ENCODE data around the gene ABHD17C.
"Not testable (repeated sequence)": the region's sequence is repeated elsewhere in the genome, so short reads cannot be mapped to it uniquely, and the experiment has no call there.

ABHD17C gene

DNA sequence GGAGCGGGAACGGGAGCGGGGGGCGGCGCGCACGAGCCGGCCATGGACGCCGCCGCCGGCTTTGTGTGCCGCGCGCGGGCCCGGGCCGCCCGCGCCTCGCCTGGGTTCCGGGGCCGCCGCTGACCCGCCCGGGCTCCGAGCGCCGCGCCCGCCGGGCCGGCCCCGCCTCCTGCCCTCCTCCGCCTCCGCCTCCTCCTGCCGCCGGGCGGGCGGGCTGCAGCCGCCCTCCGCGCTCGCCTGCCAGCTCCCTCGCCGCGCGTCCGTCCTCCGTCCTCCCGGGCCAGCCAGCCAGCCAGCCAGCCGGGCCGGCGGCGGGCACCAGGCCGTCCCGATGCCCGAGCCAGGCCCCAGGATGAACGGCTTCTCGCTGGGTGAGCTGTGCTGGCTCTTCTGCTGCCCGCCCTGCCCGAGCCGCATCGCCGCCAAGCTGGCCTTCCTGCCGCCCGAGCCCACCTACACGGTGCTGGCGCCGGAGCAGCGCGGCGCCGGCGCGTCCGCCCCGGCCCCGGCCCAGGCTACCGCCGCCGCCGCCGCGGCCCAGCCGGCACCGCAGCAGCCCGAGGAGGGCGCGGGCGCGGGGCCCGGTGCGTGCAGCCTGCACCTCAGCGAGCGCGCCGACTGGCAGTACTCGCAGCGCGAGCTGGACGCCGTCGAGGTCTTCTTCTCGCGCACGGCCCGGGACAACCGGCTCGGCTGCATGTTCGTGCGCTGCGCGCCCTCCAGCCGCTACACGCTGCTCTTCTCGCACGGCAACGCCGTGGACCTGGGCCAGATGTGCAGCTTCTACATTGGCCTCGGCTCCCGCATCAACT is at the start of gene ABHD17C:
ABHD17C (plus strand) TSS at position 212 of the 812 bp plus-strand sequence; CDS start at position 332, 120 bp downstream.
- peak; percentile 12 for DNase-seq (ENCODE audit: low read depth)

DNA sequence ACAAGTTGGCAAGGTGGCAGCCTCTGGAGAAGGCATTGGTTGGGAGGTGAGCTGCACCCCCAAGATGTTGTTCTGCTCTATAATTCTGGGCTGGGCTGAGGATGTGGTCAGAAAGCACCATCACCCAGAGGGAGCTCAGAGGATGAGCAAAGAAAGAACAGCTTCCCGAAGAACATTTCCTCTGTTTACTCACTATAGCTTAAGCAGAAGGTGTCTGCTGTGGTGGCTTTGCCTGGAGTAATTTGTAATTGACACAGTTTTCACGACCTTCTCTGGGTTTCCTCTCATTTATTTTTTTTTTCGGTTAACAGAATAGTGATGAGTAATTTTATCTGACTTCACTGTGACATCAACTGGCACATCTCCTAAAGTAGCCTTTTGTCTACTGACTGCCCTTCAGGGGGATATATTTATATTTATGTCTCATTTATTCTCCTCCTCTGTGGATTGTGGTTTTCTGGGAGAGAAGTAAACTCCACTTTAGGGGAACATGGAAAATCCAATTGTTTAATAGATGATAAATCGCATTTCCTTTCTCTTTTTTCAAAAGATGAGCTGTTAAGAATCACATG is 49.5 kb upstream of the ABHD17C start:
- DNase-seq (ENCODE audit: low read depth): no peak

DNA sequence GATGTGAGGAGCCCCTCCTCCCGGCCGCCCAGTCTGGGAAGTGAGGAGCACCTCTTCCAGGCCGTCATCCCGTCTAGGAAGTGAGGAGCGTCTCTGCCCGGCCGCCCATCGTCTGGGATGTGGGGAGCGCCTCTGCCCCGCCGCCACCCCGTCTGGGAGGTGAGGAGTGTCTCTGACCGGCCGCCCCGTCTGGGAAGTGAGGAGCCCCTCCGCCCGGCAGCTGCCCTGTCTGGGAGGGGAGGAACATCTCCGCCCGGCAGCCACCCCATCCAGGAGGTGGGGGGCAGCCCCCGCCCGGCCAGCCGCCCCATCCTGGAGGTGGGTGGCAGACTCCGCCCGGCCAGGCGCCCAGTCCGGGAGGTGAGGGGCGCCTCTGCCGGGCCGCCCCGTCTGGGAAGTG is 47.7 kb upstream of the ABHD17C start:
- DNase-seq (ENCODE audit: low read depth): not testable (repeated sequence)

DNA sequence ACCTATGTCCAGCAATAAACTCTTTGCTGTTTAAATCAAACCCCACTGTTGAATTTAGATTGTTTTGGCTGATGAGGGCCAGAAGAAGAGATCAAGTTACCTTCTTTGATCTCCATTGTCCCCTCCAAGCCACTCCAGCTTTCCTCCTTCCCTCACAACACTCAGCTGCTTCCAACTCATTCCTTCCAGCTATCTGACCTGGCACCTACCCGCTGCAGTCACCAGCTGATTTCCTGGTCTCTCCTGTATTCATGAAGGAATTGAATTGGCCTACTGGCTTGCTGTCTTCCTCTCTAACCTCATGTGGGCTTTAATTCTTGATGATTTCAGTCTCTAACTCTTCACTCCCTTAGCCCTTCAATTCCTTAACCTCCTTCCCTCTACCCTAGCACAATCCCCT is 40.8 kb upstream of the ABHD17C start:
- no peak for DNase-seq (ENCODE audit: low read depth)

DNA sequence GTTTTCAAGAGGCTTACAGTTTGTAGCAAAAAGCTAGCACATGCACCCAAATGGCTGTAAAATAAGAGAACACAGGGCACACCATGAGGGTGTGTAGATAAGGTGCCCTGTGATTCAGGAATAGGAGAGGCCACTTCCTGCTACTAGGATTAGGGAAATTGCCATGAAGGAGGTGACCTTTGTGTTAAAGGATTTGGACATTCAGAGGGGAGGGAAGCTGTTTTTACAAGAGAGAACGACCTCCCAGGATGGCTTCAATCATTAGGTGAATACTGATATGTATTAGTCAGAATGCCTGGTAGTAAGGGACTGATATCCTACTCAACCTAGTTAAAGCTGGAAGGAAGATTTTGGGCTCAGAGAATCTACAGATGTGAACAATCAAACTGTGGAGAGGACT is 35.7 kb upstream of the ABHD17C start:
- no peak for DNase-seq (ENCODE audit: low read depth)

DNA sequence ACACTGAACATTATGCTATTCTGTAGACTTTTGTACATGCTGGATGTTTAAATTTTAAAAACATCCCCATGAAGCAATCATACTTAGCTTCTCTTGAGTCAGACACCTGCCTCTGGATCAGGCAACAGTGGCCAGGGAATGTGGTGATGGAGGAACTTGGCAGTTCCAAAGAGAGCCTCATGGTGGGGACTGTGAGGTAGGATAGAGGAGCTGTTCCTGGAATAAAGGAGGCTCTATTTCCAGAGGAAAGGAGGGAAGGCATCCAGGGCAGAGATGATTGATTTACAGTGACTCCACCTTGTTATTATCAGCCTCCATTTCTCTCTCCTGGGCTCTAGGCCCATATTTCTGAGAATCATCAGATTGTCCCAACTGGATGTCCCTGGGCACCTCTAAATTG is 35.0 kb upstream of the ABHD17C start:
- no peak for DNase-seq (ENCODE audit: low read depth)

DNA sequence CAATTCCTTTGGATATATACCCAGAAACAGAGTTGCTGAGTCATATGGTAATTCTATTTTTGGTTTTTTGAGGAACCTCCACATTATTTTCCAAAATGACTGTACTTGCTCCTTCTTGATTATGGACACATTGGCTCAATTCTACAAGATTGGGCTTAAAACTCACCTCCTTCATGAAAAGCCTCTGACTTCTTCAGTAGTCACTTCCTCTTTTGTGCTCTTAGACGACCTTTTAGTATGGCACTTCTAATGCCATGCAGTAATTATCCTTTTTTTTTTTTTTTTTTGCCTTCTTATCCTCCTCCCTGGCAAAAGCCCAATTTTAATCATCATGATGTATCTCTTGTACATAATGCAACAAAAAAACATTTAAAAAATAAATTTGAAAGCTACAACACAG is 33.0 kb upstream of the ABHD17C start:
- DNase-seq (ENCODE audit: low read depth): no peak

DNA sequence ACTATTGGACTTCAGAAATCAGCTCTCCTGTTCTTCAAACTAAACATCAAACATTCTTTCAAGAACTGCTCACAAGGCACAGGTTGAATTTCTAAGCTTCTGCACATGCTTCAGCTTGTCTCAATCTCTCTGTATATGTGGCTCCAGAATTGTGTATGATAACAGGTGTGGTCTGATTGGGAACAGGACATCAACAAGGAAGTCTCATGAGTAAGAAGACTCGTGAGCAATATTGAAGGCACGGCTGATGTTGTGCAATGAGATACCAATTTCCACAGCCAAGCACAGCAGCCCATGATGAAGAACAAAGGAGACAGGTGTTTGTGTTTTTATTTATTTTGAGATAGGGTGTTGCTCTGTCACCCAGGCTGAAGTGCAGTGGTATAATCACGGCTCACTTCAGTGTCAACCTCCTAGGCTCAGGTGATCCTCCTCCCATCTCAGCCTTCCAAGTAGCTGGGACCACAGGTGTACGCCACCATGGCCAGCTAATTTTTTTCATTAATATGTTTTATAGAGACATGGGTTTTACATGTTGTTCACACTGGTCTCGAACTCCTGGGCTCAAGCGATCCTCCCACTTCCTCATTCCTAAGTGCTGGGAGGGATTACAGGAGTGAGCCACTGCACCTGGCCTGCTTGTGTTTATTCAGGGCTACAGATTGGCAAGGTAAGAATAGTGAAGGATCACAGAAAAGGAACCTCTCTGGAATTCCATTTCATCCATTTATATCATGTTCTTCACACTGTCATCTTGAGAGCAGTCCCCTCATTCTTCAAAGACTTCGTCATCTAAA is 32.2 kb upstream of the ABHD17C start:
- no peak for DNase-seq (ENCODE audit: low read depth)

DNA sequence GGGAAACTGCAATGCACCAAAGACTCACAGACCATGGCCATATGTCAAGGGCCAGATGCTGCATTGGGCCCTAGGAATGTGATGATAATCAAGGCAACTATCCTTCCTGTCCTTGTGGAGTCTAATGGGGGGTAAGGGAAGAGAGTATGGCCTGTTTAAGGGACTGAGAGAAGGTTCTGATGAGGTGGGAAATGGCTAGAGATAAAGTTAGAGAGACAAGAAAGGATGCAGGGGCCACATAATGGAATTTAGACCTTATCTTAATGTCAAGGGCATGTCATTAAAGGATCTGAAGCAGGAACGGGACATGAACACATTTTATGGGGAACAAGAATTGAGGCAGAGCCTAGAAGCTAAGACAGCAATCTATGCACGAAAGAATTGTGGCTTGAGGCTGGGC is 30.0 kb upstream of the ABHD17C start:
- no peak for DNase-seq (ENCODE audit: low read depth)

DNA sequence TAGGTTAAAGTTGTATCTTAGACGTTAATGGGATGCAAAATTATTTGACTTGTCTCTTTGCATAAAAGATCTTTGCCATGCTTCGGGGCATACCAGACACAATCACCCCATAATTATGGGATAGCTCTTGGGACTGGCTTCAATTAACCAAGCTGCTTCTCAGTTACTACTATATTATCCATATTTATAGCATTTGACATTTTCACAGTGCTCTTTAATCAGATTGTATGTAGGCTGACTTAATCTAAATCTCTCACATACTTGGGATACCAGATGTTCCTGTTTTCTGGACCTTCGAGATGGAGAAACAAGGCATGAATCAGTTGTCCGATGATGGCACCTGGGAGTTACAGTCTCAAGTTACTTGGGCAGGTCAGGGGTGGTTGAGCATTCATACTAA is 27.2 kb upstream of the ABHD17C start:
- no peak for DNase-seq (ENCODE audit: low read depth)

DNA sequence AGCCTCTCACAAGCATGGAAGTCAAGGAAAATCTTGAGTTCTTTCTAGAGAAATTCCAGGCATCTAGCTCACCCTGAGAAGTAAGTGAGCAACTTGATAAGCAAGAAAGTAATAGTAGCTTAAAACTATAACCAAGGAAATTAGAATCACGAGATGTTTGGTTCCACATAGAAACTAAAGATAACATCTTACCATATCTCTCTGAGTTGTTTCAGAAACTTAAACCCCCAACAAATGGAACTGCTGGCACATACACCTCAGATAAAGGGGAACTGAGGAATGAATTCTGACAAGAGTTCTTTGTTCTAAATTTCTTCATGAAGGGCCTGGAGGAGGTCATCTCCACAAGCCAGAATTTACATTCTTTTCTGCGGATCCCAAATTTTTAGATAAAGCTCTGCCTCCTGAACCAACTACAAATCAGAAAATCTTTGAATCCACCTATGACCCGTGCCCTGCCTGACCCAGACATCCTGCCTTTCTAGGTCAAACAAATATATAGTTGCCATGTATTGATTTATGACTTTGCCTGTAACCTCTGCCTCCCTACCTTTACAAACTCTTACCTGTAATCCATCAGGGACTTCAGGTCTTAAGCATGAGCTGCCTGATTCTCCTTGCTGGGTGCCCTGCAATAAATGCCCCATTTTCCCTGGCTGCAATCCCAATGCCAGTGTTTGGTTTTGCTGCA is 26.4 kb upstream of the ABHD17C start:
- no peak for DNase-seq (ENCODE audit: low read depth)

DNA sequence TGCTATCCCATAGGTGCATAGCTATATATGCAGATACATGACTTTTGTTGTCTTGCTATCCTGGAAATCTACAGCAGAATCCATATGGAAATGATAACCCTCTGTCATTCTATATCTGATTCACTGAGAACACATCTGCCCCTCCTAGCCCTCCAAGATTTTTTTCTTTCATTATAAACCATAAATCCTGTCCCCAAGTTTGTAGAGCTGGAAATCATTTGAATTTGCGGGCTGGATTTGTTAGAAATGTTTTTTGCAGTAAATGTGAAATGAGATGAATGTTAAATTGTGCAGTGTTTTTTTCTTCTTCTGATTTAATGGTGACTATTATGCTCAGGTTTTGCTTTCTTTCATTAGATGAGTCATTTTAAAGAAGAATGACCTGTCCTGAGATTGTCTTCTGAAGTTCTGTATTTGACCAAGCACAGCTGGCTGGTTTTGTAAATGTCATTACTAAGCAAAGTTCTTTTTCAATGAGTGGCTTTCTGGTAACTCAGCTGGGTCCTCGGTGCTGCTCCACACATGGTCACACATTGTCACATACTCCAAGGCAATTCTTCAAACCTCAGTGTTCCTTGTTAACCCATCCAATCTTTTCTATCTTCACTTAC is 25.3 kb upstream of the ABHD17C start:
- DNase-seq (ENCODE audit: low read depth): no peak

DNA sequence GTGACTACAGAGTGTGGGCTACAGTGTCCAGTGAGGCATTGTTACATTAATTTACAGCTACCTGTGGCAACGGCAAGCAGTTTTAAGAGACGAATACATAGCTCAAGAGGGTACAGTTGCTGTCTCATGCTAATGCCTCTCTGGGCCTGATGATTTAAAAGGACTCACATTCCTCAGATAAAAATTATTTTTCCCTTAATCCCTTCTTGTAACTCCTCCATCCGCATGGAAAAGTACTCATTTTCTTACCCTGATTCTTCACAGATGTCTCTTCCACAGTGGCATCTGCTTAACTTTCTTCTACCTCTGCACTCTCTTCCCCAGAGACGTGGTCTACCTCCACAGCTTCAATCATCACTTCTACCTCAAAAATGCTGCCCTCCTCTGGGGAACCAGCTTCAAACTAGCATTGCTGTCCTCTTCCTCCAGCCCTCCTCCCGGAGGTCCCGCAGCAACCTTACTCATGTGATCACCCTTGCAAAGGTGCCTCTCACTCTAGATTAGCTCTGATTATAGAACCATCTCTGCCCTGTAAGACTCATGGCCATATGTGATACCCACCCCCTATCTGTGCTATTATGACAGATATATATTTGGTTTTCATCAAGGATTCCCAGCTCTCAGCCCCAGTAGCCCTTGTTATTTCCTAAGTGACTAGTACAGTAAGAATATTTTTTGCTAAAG is 21.4 kb upstream of the ABHD17C start:
- DNase-seq (ENCODE audit: low read depth): no peak

DNA sequence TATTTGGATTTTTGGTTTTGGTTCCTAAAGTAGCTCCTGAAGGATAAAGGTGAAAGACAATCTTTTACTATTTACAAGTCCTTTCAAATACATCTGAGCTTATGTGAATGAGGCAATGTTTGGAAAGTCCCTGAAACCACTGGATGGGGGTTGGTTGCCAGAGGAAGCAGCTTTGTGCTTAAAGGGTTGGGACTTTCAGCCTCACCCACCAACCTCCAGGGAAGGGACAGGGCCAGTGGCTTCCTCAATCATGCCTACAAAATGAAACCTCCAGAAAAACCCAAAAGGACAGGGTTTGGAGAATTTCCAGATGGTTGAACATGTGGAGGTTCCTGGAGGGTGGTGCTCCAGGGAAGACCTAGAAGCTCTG is 20.9 kb upstream of the ABHD17C start:
- no peak for DNase-seq (ENCODE audit: low read depth)

DNA sequence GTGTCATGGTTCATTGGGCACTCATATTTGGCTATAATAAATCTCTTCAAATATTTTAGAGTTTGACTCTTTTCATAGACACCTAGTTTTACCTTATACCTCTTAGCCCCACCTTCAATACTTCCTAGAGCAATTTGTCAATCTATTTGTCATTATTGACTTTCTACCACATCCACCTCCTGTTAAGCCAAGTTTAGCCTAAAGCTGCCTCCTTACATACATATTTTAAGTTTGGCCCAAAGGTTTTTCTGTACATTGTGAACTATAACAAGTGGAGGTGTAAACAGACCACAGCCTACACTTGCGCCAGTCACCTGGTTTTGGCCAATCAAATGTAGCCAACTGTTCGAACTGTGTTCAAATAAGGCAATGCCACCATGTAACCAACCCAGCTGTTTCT is 18.1 kb upstream of the ABHD17C start:
- DNase-seq (ENCODE audit: low read depth): no peak

DNA sequence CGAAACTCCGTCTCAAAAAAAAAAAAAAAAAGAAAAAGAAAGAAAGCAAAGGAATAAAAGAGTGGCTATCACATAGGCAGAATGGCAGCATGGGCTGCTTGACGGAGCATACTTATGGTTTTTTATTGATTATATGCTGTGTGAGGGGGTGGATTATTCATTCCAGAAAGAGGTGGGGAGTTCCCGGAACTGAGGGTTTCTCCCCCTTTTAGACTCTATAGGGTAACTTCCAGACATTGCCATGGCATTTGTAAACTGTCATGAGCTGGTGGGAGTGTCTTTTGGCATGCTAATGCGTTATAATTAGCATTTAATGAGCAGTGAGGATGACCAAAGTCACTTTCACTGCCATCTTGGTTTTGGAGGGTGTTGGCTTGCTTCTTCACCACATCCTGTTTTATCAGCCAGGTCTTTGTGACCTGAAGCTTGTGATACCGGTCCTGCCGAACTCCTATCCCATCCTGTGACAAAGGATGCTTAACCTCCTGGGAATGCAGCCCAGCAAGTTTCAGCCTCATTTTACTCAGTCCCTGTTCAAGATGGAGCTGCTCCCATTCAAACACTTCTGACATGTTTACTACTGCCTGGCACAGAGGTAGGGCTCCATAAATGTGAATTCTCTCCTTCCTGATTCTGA is 15.8 kb upstream of the ABHD17C start:
- DNase-seq (ENCODE audit: low read depth): no peak

DNA sequence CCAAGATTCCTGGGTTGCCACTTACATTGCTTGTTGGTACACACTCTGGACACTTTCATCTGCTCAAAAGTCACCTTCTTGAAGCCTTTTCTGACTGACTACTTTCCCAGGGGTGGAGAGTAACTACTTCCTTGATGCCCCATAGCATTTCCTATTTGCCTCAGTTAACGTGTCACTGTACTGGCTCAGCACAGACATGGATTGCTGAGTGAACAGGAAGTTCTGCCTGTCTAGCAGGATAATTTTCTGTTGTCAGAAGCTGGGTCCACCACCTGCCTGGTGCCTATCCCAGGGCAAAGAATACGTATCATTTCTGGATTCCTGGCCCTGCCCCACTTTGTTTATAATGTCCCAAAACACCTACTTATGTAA is 15.3 kb upstream of the ABHD17C start:
- no peak for DNase-seq (ENCODE audit: low read depth)

DNA sequence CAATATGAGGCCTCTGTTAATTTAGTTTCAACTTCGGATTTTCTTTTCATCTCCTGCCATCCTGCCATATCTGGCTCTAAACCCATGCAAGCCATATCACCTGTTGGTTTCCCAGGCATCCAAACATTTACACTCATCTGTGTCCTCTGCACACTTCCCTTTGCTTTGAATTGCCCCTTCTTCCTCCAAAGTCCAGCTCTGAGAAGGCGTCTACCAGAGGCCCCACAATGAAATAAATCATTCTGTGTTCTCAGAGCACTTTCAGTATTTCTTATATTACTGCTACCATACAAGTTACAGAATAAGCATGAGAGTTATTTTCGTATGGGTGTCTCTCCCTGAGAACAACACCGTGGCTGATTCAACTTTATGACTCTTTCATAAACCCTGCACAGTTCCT is 12.9 kb upstream of the ABHD17C start:
- DNase-seq (ENCODE audit: low read depth): no peak

DNA sequence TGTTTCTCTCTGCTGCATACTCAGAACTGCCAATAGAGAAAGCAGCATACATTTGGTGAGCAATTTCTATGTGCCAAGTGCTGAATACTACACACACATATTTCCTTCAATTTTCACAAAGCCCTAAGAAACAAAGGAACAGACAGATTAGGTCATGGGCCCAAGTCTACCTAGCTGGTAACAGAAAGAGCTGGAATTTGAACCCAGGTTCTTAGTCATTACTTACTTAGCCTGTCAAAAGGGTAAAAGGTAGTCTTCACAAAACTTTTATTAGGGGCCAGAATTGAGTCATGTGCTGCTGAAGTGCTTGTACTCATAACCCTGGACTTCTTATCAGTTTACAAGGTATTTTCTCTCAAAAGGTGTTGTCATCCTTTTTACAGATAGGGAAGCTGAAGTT is 10.4 kb upstream of the ABHD17C start:
- DNase-seq (ENCODE audit: low read depth): no peak

DNA sequence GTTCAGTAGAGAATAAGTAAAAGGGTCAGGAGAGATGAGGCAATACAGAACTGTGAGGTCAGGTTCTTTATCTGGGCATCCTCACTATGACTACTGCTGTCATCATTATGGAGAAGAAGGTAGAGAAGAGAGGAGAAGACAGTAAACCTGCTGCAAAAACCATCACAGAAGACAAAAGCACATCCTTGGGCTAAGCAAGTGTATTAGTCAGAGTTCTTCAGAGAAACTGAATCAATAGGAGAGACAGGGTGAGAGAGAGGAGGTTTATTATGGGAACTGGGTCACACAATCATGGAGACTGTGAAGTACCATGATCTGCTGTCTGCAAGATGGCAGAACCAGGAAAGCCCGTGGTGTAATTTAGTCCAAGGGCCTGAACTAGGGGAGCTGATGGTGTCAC is 9.5 kb upstream of the ABHD17C start:
- DNase-seq (ENCODE audit: low read depth): no peak

DNA sequence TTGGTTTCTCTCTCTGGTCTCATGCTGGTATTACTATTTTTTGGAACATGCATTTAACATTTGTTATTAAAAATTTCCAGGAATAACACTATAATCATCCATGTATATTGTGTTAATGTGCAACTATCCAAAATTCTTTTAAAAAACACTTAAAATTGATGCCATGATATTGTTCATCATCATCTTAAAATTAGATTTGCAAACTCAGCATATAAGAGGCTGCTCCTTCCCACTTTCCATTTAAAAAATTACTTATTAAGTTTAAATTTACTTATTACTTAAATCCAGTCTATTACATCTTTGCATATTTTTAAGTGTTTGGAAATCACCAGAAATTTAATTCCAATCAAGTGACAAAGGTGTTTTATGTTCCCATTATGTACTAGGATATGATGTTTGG is 5.8 kb upstream of the ABHD17C start:
- DNase-seq (ENCODE audit: low read depth): no peak

Data from T-helper 22 cell (primary cell).